MCF 10A (cell line): ENCODE measurements around the gene DCAF16. TPM values are rescaled to one million over a fixed set of nuclear protein-coding genes. Genes with fewer than 3 reads are reported as not detected.
A peak's percentile ranks its signal among the peaks of the same experiment; 100 is the strongest.

Experiments
- BruUV-seq: library from RNA; stranded (reverse); fragments of 400-500 nt; replicated peaks from 2 replicates; lab custom pipeline; 2021; lab: Mats Ljungman, UMichigan
- CTCF ChIA-PET: fragments of 300-600 bp; sonication (Branson Sonifier 250); formaldehyde crosslinking; extraction: SDS; loops from one replicate; lab custom pipeline; 2021; ENCODE audit warnings: antibody characterized with exemption, inconsistent platforms; lab: Yijun Ruan, JAX
- POLR2A ChIA-PET: fragments of 300-600, 350-650 bp; sonication (Branson Sonifier 250); formaldehyde crosslinking; extraction: SDS; loops from one replicate; lab custom pipeline; 2020; ENCODE audit warnings: antibody characterized with exemption, inconsistent platforms; lab: Yijun Ruan, JAX
- DNase-seq: peaks from one replicate; pipeline ENCODE4 v3.0.0-alpha.2; 2018; ENCODE audit not compliant: unreplicated experiment
- H3K27ac Mint-ChIP-seq: one replicate; pipeline ENCODE4 v1.8.0; 2022; ENCODE audit warnings: mild to moderate bottlenecking, low read depth, mixed read lengths; ENCODE audit not compliant: unreplicated experiment
- H3K27me3 Mint-ChIP-seq: one replicate; pipeline ENCODE4 v1.8.0; 2022; ENCODE audit warnings: mixed read lengths; ENCODE audit not compliant: insufficient read depth, unreplicated experiment
- H3K36me3 Mint-ChIP-seq: one replicate; pipeline ENCODE4 v1.8.0; 2022; ENCODE audit warnings: mild to moderate bottlenecking, moderate library complexity, mixed read lengths; ENCODE audit not compliant: insufficient read depth, unreplicated experiment
- H3K4me1 Mint-ChIP-seq: one replicate; pipeline ENCODE4 v1.8.0; 2022; ENCODE audit warnings: mixed read lengths; ENCODE audit not compliant: insufficient read depth, unreplicated experiment
- H3K4me3 Mint-ChIP-seq: one replicate; pipeline ENCODE4 v1.8.0; 2022; ENCODE audit warnings: mild to moderate bottlenecking, moderate library complexity, mixed read lengths; ENCODE audit not compliant: unreplicated experiment
- H3K9me3 Mint-ChIP-seq: one replicate; pipeline ENCODE4 v1.8.0; 2022; ENCODE audit warnings: mixed read lengths; ENCODE audit not compliant: unreplicated experiment
- intact Hi-C: fragments of 100-400 bp; cut with micrococcal nuclease; formaldehyde crosslinking; loops from 2 replicates; pipeline ENCODE4 v1.14.1; 2022
- total RNA-seq: library from RNA; stranded (reverse); gene quantifications from 2 replicates; pipeline ENCODE4 v1.2.3, GENCODE V29; 2022
- TF ChIP-seq, protein P1 (sequence below): fragments of 200-600 bp; IDR thresholded peaks from one replicate; pipeline ENCODE4 v1.8.0; 2022; ENCODE audit warnings: antibody characterized with exemption, mild to moderate bottlenecking; ENCODE audit not compliant: unreplicated experiment

The DCAF16 gene
- total RNA-seq, 1 experiment from 2014 or later = 38.0 TPM

GRCh38 chr4:17765514-17766286 is 44.9 kb downstream of the DCAF16 start:
- Mint-ChIP-seq H3K4me3 (no peak overlapping the region), H3K27me3 (no peaks in the 10 kb centered on the region), H3K27ac (no peak overlapping the region), H3K4me1 (no peaks in the 10 kb centered on the region), H3K36me3 (no peaks in the 10 kb centered on the region), H3K9me3 (no peaks in the 10 kb centered on the region)
- TF ChIP-seq, protein P1, sequence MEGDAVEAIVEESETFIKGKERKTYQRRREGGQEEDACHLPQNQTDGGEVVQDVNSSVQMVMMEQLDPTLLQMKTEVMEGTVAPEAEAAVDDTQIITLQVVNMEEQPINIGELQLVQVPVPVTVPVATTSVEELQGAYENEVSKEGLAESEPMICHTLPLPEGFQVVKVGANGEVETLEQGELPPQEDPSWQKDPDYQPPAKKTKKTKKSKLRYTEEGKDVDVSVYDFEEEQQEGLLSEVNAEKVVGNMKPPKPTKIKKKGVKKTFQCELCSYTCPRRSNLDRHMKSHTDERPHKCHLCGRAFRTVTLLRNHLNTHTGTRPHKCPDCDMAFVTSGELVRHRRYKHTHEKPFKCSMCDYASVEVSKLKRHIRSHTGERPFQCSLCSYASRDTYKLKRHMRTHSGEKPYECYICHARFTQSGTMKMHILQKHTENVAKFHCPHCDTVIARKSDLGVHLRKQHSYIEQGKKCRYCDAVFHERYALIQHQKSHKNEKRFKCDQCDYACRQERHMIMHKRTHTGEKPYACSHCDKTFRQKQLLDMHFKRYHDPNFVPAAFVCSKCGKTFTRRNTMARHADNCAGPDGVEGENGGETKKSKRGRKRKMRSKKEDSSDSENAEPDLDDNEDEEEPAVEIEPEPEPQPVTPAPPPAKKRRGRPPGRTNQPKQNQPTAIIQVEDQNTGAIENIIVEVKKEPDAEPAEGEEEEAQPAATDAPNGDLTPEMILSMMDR = no peak
- DNase-seq = no peak
- ChIA-PET CTCF (interaction anchor here (0.6 to 1.3 kb wide), 3 partner anchors 19 to 217 kb away, joined by 3 read pairs; no protein-coding TSS in a partner anchor), POLR2A (no interaction called here)
- BruUV-seq = no TSS peak
- intact Hi-C loops = no loop called here

DNA sequence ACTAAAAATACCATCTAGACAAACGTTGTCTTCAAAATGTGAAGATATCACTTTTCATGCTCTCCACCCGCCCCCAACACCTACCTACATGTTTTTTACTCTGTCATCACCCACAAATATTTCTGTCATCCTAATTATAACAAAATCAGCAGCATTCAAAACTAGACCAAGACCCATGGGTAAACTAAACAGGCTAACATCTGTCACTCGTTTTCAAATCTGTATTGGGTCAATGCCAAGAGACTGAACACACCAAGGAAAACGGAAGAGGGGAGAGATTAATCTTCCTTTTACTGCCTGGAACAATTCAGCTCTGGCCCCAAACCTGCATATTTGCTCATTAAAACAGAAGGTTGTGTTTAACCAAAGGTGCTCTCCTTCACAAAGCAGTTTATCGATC is 46.6 kb downstream of the DCAF16 start:
- no peak for DNase-seq
- BruUV-seq = no TSS peak
- Mint-ChIP-seq H3K9me3 (no peaks in the 10 kb centered on the region), H3K4me1 (no peaks in the 10 kb centered on the region), H3K36me3 (no peaks in the 10 kb centered on the region), H3K4me3 (no peak overlapping the region), H3K27ac (no peak overlapping the region), H3K27me3 (no peaks in the 10 kb centered on the region)
- ChIA-PET CTCF (interaction anchor here (0.7 to 0.8 kb wide), 2 partner anchors 121 to 147 kb away, joined by 3 read pairs; no protein-coding TSS in a partner anchor), POLR2A (no interaction called here)
- intact Hi-C loops = loop anchor here (2.0 kb wide), 1 partner anchor 45 kb away; no protein-coding TSS in a partner anchor
- TF ChIP-seq, protein P1 = no peak

DNA sequence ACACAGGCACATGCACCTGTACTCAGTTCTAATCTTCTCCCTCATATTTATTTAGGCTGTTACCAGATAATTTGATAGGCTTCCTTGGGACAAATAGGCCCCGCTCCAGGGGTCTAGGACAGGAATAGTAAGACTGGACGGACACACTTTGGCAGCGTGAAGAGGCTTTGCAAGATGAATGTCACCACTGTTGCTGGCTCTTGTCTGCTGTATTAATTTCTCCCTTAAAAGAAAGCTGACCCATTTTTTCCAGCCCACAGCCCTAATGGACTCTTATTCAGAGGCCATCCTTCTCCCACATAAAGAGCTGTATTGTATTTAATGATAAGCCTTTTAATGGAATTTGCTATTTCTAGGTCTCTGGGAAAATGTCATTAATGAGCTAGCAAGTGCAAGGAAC is 47.1 kb downstream of the DCAF16 start:
- Mint-ChIP-seq H3K27me3 (no peaks in the 10 kb centered on the region), H3K9me3 (no peaks in the 10 kb centered on the region), H3K4me3 (no peak overlapping the region), H3K27ac (no peak overlapping the region), H3K36me3 (no peaks in the 10 kb centered on the region), H3K4me1 (no peaks in the 10 kb centered on the region)
- BruUV-seq = no TSS peak
- TF ChIP-seq, protein P1 = no peak
- DNase-seq = no peak
- intact Hi-C loops = loop anchor here (2.0 kb wide), 1 partner anchor 45 kb away; no protein-coding TSS in a partner anchor
- ChIA-PET POLR2A (interaction anchor here (0.6 kb wide), 1 partner anchor 619 kb away, joined by 4 read pairs; no protein-coding TSS in a partner anchor), CTCF (interaction anchor here (0.5 to 0.8 kb wide), 4 partner anchors 24 to 744 kb away, joined by 3 read pairs; no protein-coding TSS in a partner anchor)

- Mint-ChIP-seq H3K4me1 (no peaks in the 10 kb centered on the region), H3K36me3 (no peaks in the 10 kb centered on the region), H3K27me3 (no peaks in the 10 kb centered on the region), H3K4me3 (no peak overlapping the region), H3K27ac (no peak overlapping the region), H3K9me3 (no peaks in the 10 kb centered on the region)
- CTCF ChIA-PET = interaction anchor here (0.6 kb wide), 2 partner anchors 39 to 1556 kb away, joined by 3 read pairs; no protein-coding TSS in a partner anchor
- no TSS peak for BruUV-seq
- TF ChIP-seq, protein P1 = peak; percentile 30
- POLR2A ChIA-PET = interaction anchor here (0.6 kb wide), 1 partner anchor 620 kb away, joined by 4 read pairs; no protein-coding TSS in a partner anchor
- intact Hi-C loops = loop anchor here (2.0 kb wide), 1 partner anchor 46 kb away; no protein-coding TSS in a partner anchor
- DNase-seq = peak; percentile 65
Observed at GRCh38 chr4:17762726-17763125, 47.8 kb downstream of the DCAF16 start.
